A549 (cell line): Measurements from ENCODE around the gene CLDN5. TPM values are rescaled to one million over a fixed set of nuclear protein-coding genes. Genes with fewer than 3 reads are reported as not detected.
A peak's percentile ranks its signal among the peaks of the same experiment; 100 is the strongest.

ENCODE experiments used
- ATAC-seq, 2 experiments: fragments of 200-7000 bp in 1 of 2; fragments of >200 bp in 1 of 2; cut with Nextera tagmentation in 1 of 2; cut with Tn5 transposase in 1 of 2; 3 replicates each; pipeline versions ENCODE4 v1.8.0 to v1.9.1; 2018 to 2020; ENCODE audit warnings: mild to moderate bottlenecking in 1 of 2, moderate library complexity in 1 of 2
- CTCF ChIA-PET: fragments of 300-600 bp; sonication (Branson Sonifier 250); formaldehyde crosslinking; extraction: SDS; loops from one replicate; lab custom pipeline; 2021; ENCODE audit warnings: antibody characterized with exemption, inconsistent platforms; lab: Yijun Ruan, JAX
- POLR2A ChIA-PET: fragments of 350-600 bp; formaldehyde crosslinking; extraction: SDS; loops from one replicate; lab custom pipeline; 2021; ENCODE audit warnings: antibody characterized with exemption, inconsistent platforms; lab: Yijun Ruan, JAX
- DNase-seq, 2 experiments: peaks; one replicate each; pipeline versions ENCODE4 v3.0.0 to v3.0.0-alpha.2; 2011 to 2016; ENCODE audit warnings: low read depth in 1 of 2, low spot score in 1 of 2
- FAIRE-seq: peaks from 2 replicates; lab custom pipeline; 2011; peaks lifted over from hg19 to GRCh38; lab: Jason Lieb, UNC
- H3K27ac ChIP-seq, 2 experiments: fragments of >200 bp; sonication (Bioruptor Twin); formaldehyde crosslinking; 3 replicates each; pipeline ENCODE4 v1.5.1; 2016 to 2017
- H3K4me1 ChIP-seq: fragments of >200 bp; sonication (Bioruptor Twin); formaldehyde crosslinking; 3 replicates; pipeline ENCODE4 v1.6.1; 2016
- H3K4me2 ChIP-seq: fragments of >200 bp; sonication (Bioruptor Twin); formaldehyde crosslinking; 3 replicates; pipeline ENCODE4 v1.6.1; 2016
- H3K4me3 ChIP-seq: fragments of >200 bp; sonication (Bioruptor Twin); formaldehyde crosslinking; 3 replicates; pipeline ENCODE4 v1.5.1; 2016
- H3K9me3 ChIP-seq: fragments of >200 bp; sonication (Bioruptor Twin); formaldehyde crosslinking; 3 replicates; pipeline ENCODE4 v1.6.1; 2016
- CBX2 ChIP-seq: fragments of 200-600 bp; sonication (generic); IDR thresholded peaks from 2 replicates; pipeline ENCODE4 v1.6.1; 2016; ENCODE audit warnings: low read depth, mild to moderate bottlenecking, borderline replicate concordance
- CBX8 ChIP-seq: fragments of 200-600 bp; sonication (generic); IDR thresholded peaks from 2 replicates; pipeline ENCODE4 v1.6.1; 2016
- FOSL2 ChIP-seq, 2 experiments: fragments of 450-650 bp in 1 of 2; fragments of >200 bp in 1 of 2; sonication (Bioruptor Twin) in 1 of 2; formaldehyde crosslinking; IDR thresholded peaks; 2 replicates each; pipeline versions ENCODE4 v1.5.0 to v1.6.1; 2016 to 2020; ENCODE audit warnings: mild to moderate bottlenecking in 1 of 2, moderate library complexity in 1 of 2
- FOXS1 ChIP-seq: fragments of 250-450 bp; sonication (Bioruptor Pico); IDR thresholded peaks from 2 replicates; pipeline ENCODE4 v1.5.0; 2020; ENCODE audit warnings: mild to moderate bottlenecking, moderate library complexity
- HOXB13 ChIP-seq: fragments of 250-450 bp; sonication (Bioruptor Pico); IDR thresholded peaks from 2 replicates; pipeline ENCODE4 v1.5.0; 2020; ENCODE audit warnings: low read depth, mild to moderate bottlenecking, moderate library complexity
- MAFK ChIP-seq: fragments of 450-650 bp; IDR thresholded peaks from 2 replicates; pipeline ENCODE4 v1.6.1; 2014; ENCODE audit not compliant: partially characterized antibody
- MYC ChIP-seq: IDR thresholded peaks from 2 replicates; pipeline ENCODE4 v1.6.1; 2012; ENCODE audit warnings: mild to moderate bottlenecking, inconsistent platforms, low read length, improper control_type of control experiment, borderline replicate concordance
- NFE2L2 ChIP-seq: fragments of 150-350 bp; conservative IDR thresholded peaks from 2 replicates; pipeline ENCODE4 v1.6.1; 2014; ENCODE audit warnings: low read length
- RNF2 ChIP-seq: fragments of 200-600 bp; sonication (generic); IDR thresholded peaks from 2 replicates; pipeline ENCODE4 v1.6.1; 2016; ENCODE audit warnings: low read depth, mild to moderate bottlenecking, antibody characterized with exemption, moderate library complexity, borderline replicate concordance
- SMC3 ChIP-seq: fragments of >200 bp; sonication (Bioruptor Twin); formaldehyde crosslinking; IDR thresholded peaks from 3 replicates; pipeline ENCODE4 v1.6.1; 2018; ENCODE audit warnings: inconsistent platforms
- TFCP2L1 ChIP-seq: fragments of 250-450 bp; sonication (Bioruptor Pico); IDR thresholded peaks from 2 replicates; pipeline ENCODE4 v1.5.0; 2021; ENCODE audit warnings: mild to moderate bottlenecking
- ZC3H11A ChIP-seq: fragments of 450-650 bp; IDR thresholded peaks from 2 replicates; pipeline ENCODE4 v1.6.1; 2014; ENCODE audit warnings: antibody characterized with exemption, mild to moderate bottlenecking
- ZFP36 ChIP-seq: fragments of 450-650 bp; IDR thresholded peaks from 2 replicates; pipeline ENCODE4 v1.6.1; 2014; ENCODE audit warnings: borderline replicate concordance; ENCODE audit not compliant: partially characterized antibody
- WGBS: methylation state at CpG from one replicate; pipeline ENCODE4 v1.1.6; 2017; ENCODE audit errors: missing lambda C conversion rate; 5-methylcytosine and 5-hydroxymethylcytosine counted together
- polyA plus RNA-seq, 4 experiments: library from polyadenylated mRNA; depleted of rRNA in 3 of 4; stranded (reverse); fragments of >200 nt; fragmentation: RNase III in 1 of 4; extraction: RNeasy Plus Mini Kit Qiagen cat#74134 plus additional on column Dnase treatment in 1 of 4; gene quantifications; 2 replicates in 3 of 4; 3 replicates in 1 of 4; pipeline ENCODE4 v1.2.3, GENCODE V29; 2011 to 2017
- TF ChIP-seq, protein P1 (sequence below): fragments of 250-450 bp; sonication (Bioruptor Pico); IDR thresholded peaks from 2 replicates; pipeline ENCODE4 v1.5.0; 2021; ENCODE audit warnings: mild to moderate bottlenecking, moderate library complexity, borderline replicate concordance
- TF ChIP-seq, protein P2 (sequence below): fragments of >200 bp; sonication (Bioruptor Twin); formaldehyde crosslinking; IDR thresholded peaks from 3 replicates; pipeline ENCODE4 v1.6.1; 2016
- TF ChIP-seq, protein P3 (sequence below): fragments of 250-450 bp; sonication (Bioruptor Pico); IDR thresholded peaks from 2 replicates; pipeline ENCODE4 v1.5.0; 2020; ENCODE audit warnings: low read depth, mild to moderate bottlenecking, moderate library complexity
- TF ChIP-seq, protein P4 (sequence below): fragments of >200 bp; sonication (Bioruptor Twin); formaldehyde crosslinking; IDR thresholded peaks from 3 replicates; pipeline ENCODE4 v1.5.1; 2016

CLDN5 gene
- polyA plus RNA-seq, 2 of the 4 experiments (the other 2 are of a cell fraction) = not detected

DNA sequence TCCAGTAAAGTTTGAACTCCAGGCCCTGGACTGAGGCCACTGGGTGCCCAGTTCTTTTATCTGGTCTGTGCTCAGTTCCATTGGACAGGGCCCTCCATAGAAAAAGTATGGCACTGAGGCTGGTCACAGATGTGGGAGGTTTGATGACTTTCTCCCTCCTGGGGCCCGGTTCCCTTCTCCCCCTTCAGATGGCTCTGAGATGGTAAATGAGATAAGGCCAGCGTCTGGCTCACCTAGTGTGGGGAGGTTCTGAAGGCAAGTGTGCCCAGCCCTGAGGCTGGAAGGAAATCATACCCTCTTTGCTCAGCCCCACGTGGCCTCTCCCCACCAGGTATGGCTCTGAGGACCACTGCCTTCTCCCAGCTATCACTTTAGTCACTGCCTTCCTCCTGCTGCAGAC is 1.5 kb upstream of the CLDN5 start:
- FAIRE-seq (no peak), DNase-seq (no peak), ATAC-seq (no peak)
- WGBS = 75% methylated on average over 1 of the region's 3 CpGs
- Histone ChIP-seq H3K4me1 (no peaks in the 10 kb centered on the region), H3K4me2 (no peak overlapping the region), H3K9me3 (no peaks in the 10 kb centered on the region), H3K4me3 (no peak overlapping the region), H3K27ac (no peak overlapping the region)
- ChIA-PET POLR2A (no interaction called here), CTCF (interaction anchor here (1.3 kb wide), 1 partner anchor 104 kb away, joined by 3 read pairs; no protein-coding TSS in a partner anchor)
- TF ChIP-seq, protein P1, sequence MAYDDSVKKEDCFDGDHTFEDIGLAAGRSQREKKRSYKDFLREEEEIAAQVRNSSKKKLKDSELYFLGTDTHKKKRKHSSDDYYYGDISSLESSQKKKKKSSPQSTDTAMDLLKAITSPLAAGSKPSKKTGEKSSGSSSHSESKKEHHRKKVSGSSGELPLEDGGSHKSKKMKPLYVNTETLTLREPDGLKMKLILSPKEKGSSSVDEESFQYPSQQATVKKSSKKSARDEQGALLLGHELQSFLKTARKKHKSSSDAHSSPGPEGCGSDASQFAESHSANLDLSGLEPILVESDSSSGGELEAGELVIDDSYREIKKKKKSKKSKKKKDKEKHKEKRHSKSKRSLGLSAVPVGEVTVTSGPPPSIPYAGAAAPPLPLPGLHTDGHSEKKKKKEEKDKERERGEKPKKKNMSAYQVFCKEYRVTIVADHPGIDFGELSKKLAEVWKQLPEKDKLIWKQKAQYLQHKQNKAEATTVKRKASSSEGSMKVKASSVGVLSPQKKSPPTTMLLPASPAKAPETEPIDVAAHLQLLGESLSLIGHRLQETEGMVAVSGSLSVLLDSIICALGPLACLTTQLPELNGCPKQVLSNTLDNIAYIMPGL = no peak
- TF ChIP-seq ZC3H11A (no peak), CBX8 (no peak), HOXB13 (CRISPR knock-in tag) (no peak), FOXS1 (CRISPR knock-in tag) (no peak), CBX2 (no peak), NFE2L2 (no peak), FOSL2 (IDR thresholded peaks at IDR 0.05) (no peak), FOSL2 (CRISPR knock-in tag; IDR thresholded peaks at IDR 0.05) (no peak), MAFK (no peak)
- TF ChIP-seq, protein P2, sequence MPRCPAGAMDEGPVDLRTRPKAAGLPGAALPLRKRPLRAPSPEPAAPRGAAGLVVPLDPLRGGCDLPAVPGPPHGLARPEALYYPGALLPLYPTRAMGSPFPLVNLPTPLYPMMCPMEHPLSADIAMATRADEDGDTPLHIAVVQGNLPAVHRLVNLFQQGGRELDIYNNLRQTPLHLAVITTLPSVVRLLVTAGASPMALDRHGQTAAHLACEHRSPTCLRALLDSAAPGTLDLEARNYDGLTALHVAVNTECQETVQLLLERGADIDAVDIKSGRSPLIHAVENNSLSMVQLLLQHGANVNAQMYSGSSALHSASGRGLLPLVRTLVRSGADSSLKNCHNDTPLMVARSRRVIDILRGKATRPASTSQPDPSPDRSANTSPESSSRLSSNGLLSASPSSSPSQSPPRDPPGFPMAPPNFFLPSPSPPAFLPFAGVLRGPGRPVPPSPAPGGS = no peak

DNA sequence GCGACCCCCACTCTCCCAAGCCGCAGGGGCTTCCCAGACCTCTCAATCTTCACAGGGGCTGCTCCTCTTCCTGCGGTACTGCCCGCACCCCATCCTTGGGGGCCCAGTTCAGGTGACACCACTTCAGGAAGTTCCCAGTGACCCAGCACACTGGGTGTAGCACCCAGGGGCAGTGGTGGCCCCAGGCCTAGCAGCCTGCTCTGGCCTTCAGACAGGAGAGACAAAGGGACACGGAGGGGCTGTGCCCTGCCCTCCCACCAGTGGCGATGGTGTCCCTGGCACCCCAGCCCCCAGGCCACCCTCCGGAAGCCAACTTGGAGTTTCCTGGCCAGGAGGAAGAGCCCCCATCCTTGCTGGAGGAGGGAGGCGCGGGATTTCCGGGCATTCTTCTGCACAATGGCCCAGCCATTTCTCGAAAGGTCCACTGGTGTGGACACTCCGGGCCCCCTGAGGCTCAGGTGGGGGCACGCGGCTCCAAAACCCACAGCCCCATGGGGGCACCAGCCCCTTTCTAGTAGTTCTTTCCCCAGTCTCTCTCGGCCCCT is 978 bp upstream of the CLDN5 start:
- no peaks in the 10 kb centered on the region for H3K4me1 ChIP-seq
- H3K9me3 ChIP-seq = no peaks in the 10 kb centered on the region
- ChIA-PET CTCF (no interaction called here), POLR2A (no interaction called here)
- no peak overlapping the region for H3K4me2 ChIP-seq
- ATAC-seq (peak in 1 of 2 experiments; percentile 21; a peak in 3 of 6 replicates), DNase-seq (no peak), FAIRE-seq (no peak)
- H3K27ac ChIP-seq = no peak overlapping the region
- WGBS = 80% methylated on average over 3 of the region's 15 CpGs
- H3K4me3 ChIP-seq = no peak overlapping the region
- TF ChIP-seq RNF2 = no peak
- TF ChIP-seq SMC3 = no peak
- no peak for TF ChIP-seq MAFK
- TF ChIP-seq ZFP36 = no peak
- no peak for TF ChIP-seq MYC
- no peak for TF ChIP-seq TFCP2L1 (CRISPR knock-in tag)
- TF ChIP-seq, protein P3, sequence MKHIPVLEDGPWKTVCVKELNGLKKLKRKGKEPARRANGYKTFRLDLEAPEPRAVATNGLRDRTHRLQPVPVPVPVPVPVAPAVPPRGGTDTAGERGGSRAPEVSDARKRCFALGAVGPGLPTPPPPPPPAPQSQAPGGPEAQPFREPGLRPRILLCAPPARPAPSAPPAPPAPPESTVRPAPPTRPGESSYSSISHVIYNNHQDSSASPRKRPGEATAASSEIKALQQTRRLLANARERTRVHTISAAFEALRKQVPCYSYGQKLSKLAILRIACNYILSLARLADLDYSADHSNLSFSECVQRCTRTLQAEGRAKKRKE = no peak
- TF ChIP-seq CBX8 = no peak
- TF ChIP-seq, protein P4, sequence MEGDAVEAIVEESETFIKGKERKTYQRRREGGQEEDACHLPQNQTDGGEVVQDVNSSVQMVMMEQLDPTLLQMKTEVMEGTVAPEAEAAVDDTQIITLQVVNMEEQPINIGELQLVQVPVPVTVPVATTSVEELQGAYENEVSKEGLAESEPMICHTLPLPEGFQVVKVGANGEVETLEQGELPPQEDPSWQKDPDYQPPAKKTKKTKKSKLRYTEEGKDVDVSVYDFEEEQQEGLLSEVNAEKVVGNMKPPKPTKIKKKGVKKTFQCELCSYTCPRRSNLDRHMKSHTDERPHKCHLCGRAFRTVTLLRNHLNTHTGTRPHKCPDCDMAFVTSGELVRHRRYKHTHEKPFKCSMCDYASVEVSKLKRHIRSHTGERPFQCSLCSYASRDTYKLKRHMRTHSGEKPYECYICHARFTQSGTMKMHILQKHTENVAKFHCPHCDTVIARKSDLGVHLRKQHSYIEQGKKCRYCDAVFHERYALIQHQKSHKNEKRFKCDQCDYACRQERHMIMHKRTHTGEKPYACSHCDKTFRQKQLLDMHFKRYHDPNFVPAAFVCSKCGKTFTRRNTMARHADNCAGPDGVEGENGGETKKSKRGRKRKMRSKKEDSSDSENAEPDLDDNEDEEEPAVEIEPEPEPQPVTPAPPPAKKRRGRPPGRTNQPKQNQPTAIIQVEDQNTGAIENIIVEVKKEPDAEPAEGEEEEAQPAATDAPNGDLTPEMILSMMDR = no peak
